Mesendoderm (in vitro differentiated cells): ENCODE data around the gene PROK1.
"Not testable (repeated sequence)": the region's sequence is repeated elsewhere in the genome, so short reads cannot be mapped to it uniquely, and the experiment has no call there.

ENCODE experiments used
- DNase-seq: peaks from one replicate; pipeline ENCODE4 v3.0.0; 2013
- H2AK5ac ChIP-seq: 2 replicates; pipeline ENCODE4 v1.6.1; 2013; ENCODE audit warnings: low read length, inconsistent platforms
- H2BK120ac ChIP-seq: 2 replicates; pipeline ENCODE4 v1.6.1; 2013; ENCODE audit warnings: low read depth, mild to moderate bottlenecking, low read length, moderate library complexity, mixed read lengths
- H2BK15ac ChIP-seq: replicated peaks from 2 replicates; pipeline ENCODE4 v1.6.1; 2013; ENCODE audit warnings: low read depth, mild to moderate bottlenecking, moderate library complexity
- H2BK5ac ChIP-seq: 2 replicates; pipeline ENCODE4 v1.6.1; 2013; ENCODE audit warnings: low read length, inconsistent platforms
- H3K18ac ChIP-seq: 2 replicates; pipeline ENCODE4 v1.6.1; 2013; ENCODE audit warnings: mild to moderate bottlenecking, low read length, mixed read lengths
- H3K23ac ChIP-seq: one replicate; pipeline ENCODE4 v1.6.1; 2013; ENCODE audit warnings: low read length
- H3K27ac ChIP-seq: 2 replicates; pipeline ENCODE4 v1.5.1; 2013; ENCODE audit warnings: low read depth, mild to moderate bottlenecking, inconsistent platforms, low read length, moderate library complexity
- H3K27me3 ChIP-seq: 2 replicates; pipeline ENCODE4 v1.6.1; 2013; ENCODE audit warnings: low read length, control low read depth, mild to moderate bottlenecking, inconsistent platforms; ENCODE audit not compliant: insufficient read depth, poor library complexity
- H3K36me3 ChIP-seq: 2 replicates; pipeline ENCODE4 v1.6.1; 2013; ENCODE audit warnings: low read length, inconsistent platforms; ENCODE audit not compliant: control insufficient read depth, insufficient read depth
- H3K4ac ChIP-seq: one replicate; pipeline ENCODE4 v1.6.1; 2013; ENCODE audit warnings: low read depth, mild to moderate bottlenecking, low read length, moderate library complexity
- H3K4me1 ChIP-seq: 2 replicates; pipeline ENCODE4 v1.6.1; 2013; ENCODE audit warnings: low read depth, low read length, inconsistent platforms; ENCODE audit not compliant: control insufficient read depth
- H3K4me2 ChIP-seq: 2 replicates; pipeline ENCODE4 v1.6.1; 2013; ENCODE audit warnings: low read length
- H3K4me3 ChIP-seq: 2 replicates; pipeline ENCODE4 v1.5.1; 2013; ENCODE audit warnings: mild to moderate bottlenecking, low read length
- H3K56ac ChIP-seq: one replicate; pipeline ENCODE4 v1.6.1; 2013; ENCODE audit warnings: low read length
- H3K79me1 ChIP-seq: 2 replicates; pipeline ENCODE4 v1.6.1; 2013; ENCODE audit warnings: low read length, inconsistent platforms
- H3K79me2 ChIP-seq: 2 replicates; pipeline ENCODE4 v1.6.1; 2013; ENCODE audit warnings: mild to moderate bottlenecking, low read length; ENCODE audit not compliant: control insufficient read depth, insufficient read depth
- H3K9ac ChIP-seq: 2 replicates; pipeline ENCODE4 v1.6.1; 2013; ENCODE audit warnings: low read length, inconsistent platforms
- H4K5ac ChIP-seq: one replicate; pipeline ENCODE4 v1.6.1; 2013; ENCODE audit warnings: low read length
- H4K8ac ChIP-seq: one replicate; pipeline ENCODE4 v1.6.1; 2013; ENCODE audit warnings: low read depth, mild to moderate bottlenecking, control low read depth, low read length, moderate library complexity
- WGBS: extraction: QIAGEN DNeasy Blood & Tissue Kit; methylation state at CpG from one replicate; pipeline ENCODE4 v1.1.7; 2013; ENCODE audit warnings: low lambda C conversion rate, missing lambda C conversion rate; ENCODE audit not compliant: insufficient coverage; ENCODE audit errors: extremely low coverage; 5-methylcytosine and 5-hydroxymethylcytosine counted together

Gene PROK1

GRCh38 chr1:110436635-110437034, 14.3 kb upstream of the PROK1 start:
- peak; percentile 94 for DNase-seq
- no peaks in the 10 kb centered on the region for H3K27me3 ChIP-seq
- no CpG with 5 or more reads among the region's 7 CpGs for WGBS
- H3K18ac ChIP-seq = peak overlapping the region; percentile 76
- no peaks in the 10 kb centered on the region for H3K79me1 ChIP-seq
- H3K36me3 ChIP-seq = no peaks in the 10 kb centered on the region
- H3K4ac ChIP-seq = no peak overlapping the region
- H4K8ac ChIP-seq = no peak overlapping the region
- H2BK15ac ChIP-seq = no peak overlapping the region
- peak overlapping the region; percentile 5 for H3K27ac ChIP-seq
- H3K79me2 ChIP-seq = no peaks in the 10 kb centered on the region
- no peak overlapping the region for H3K23ac ChIP-seq
- no peak overlapping the region for H2AK5ac ChIP-seq
- no peak overlapping the region for H4K5ac ChIP-seq
- no peak overlapping the region for H2BK120ac ChIP-seq
- no peak overlapping the region for H3K4me3 ChIP-seq
- peaks cover 34% of the 10 kb centered on the region for H3K4me1 ChIP-seq
- peak overlapping the region; percentile 14 for H2BK5ac ChIP-seq
- H3K9ac ChIP-seq = no peak overlapping the region
- peak overlapping the region; percentile 54 for H3K56ac ChIP-seq
- H3K4me2 ChIP-seq = no peak overlapping the region

- DNase-seq = peak; percentile 64
- H3K27me3 ChIP-seq, H4K5ac ChIP-seq, H2BK15ac ChIP-seq, H3K4me2 ChIP-seq, H3K56ac ChIP-seq, H3K36me3 ChIP-seq, H3K79me2 ChIP-seq, H2BK5ac ChIP-seq, H3K9ac ChIP-seq, H3K23ac ChIP-seq, H2AK5ac ChIP-seq, H3K79me1 ChIP-seq, H3K4me3 ChIP-seq: not testable (repeated sequence)
- Histone ChIP-seq H3K18ac (peak overlapping the region; percentile 76), H3K27ac (peak overlapping the region; percentile 69), H3K4me1 (peaks cover 34% of the 10 kb centered on the region), H4K8ac (peak overlapping the region; percentile 13), H2BK120ac (peak overlapping the region; percentile 34), H3K4ac (peak overlapping the region; percentile 88)
- no CpG with 5 or more reads among the region's 9 CpGs for WGBS
Observed at GRCh38 chr1:110437645-110438299, 13.2 kb upstream of the PROK1 start.

- Histone ChIP-seq H3K18ac (no peak overlapping the region), H2BK5ac (no peak overlapping the region), H3K9ac (no peak overlapping the region), H2BK15ac (no peak overlapping the region), H2BK120ac (peak overlapping the region; percentile 8), H3K79me1 (no peaks in the 10 kb centered on the region), H3K4me1 (peaks cover 28% of the 10 kb centered on the region), H3K36me3 (no peaks in the 10 kb centered on the region), H3K79me2 (no peaks in the 10 kb centered on the region), H4K8ac (no peak overlapping the region), H3K4me3 (no peak overlapping the region), H3K56ac (no peak overlapping the region), H3K4me2 (no peak overlapping the region), H3K23ac (no peak overlapping the region), H4K5ac (no peak overlapping the region), H3K27ac (no peak overlapping the region), H2AK5ac (no peak overlapping the region), H3K27me3 (no peaks in the 10 kb centered on the region), H3K4ac (no peak overlapping the region)
- WGBS = no CpG with 5 or more reads among the region's 4 CpGs
- DNase-seq = no peak
Observed at GRCh38 chr1:110438893-110439292, 12.1 kb upstream of the PROK1 start.

GRCh38 chr1:110439873-110440272, 11.1 kb upstream of the PROK1 start:
- H3K56ac ChIP-seq, H2BK120ac ChIP-seq, H2BK15ac ChIP-seq, DNase-seq, H3K27me3 ChIP-seq, H2AK5ac ChIP-seq, H3K4me2 ChIP-seq, H3K79me1 ChIP-seq, H3K4me3 ChIP-seq, H3K4ac ChIP-seq, H4K8ac ChIP-seq, H3K23ac ChIP-seq, H3K9ac ChIP-seq, H4K5ac ChIP-seq, H3K18ac ChIP-seq, H3K36me3 ChIP-seq, H3K27ac ChIP-seq, H3K79me2 ChIP-seq, H2BK5ac ChIP-seq: not testable (repeated sequence)
- H3K4me1 ChIP-seq = peaks cover 25% of the 10 kb centered on the region
- WGBS = no CpG with 5 or more reads among the region's 3 CpGs

GRCh38 chr1:110440877-110441276, 10.1 kb upstream of the PROK1 start:
- Histone ChIP-seq H3K4ac (no peak overlapping the region), H3K4me1 (peaks cover 21% of the 10 kb centered on the region), H3K56ac (no peak overlapping the region), H3K4me2 (no peak overlapping the region), H4K8ac (no peak overlapping the region), H3K27ac (no peak overlapping the region), H2BK5ac (no peak overlapping the region), H3K27me3 (no peaks in the 10 kb centered on the region), H3K23ac (no peak overlapping the region), H3K9ac (no peak overlapping the region), H2AK5ac (no peak overlapping the region), H3K79me2 (no peaks in the 10 kb centered on the region), H4K5ac (no peak overlapping the region), H3K79me1 (no peaks in the 10 kb centered on the region), H2BK15ac (no peak overlapping the region), H3K18ac (peak overlapping the region; percentile 20), H3K4me3 (no peak overlapping the region), H3K36me3 (no peaks in the 10 kb centered on the region), H2BK120ac (no peak overlapping the region)
- WGBS = no CpG with 5 or more reads among the region's 3 CpGs
- DNase-seq = no peak

GRCh38 chr1:110441888-110442287, 9.1 kb upstream of the PROK1 start:
- Histone ChIP-seq H3K79me2 (no peaks in the 10 kb centered on the region), H3K27ac (no peak overlapping the region), H3K27me3 (no peaks in the 10 kb centered on the region), H3K4me3 (no peak overlapping the region), H3K4me2 (no peak overlapping the region), H3K4ac (no peak overlapping the region), H3K79me1 (no peaks in the 10 kb centered on the region), H3K56ac (no peak overlapping the region), H4K8ac (no peak overlapping the region), H2BK15ac (no peak overlapping the region), H4K5ac (no peak overlapping the region), H3K9ac (no peak overlapping the region), H2AK5ac (no peak overlapping the region), H3K23ac (peak overlapping the region; percentile 31), H3K4me1 (peaks cover 18% of the 10 kb centered on the region), H2BK5ac (no peak overlapping the region), H3K36me3 (no peaks in the 10 kb centered on the region), H3K18ac (no peak overlapping the region), H2BK120ac (no peak overlapping the region)
- no peak for DNase-seq
